PC-3 (cell line): Measurements from ENCODE around the gene SPDEF.

ENCODE experiments used
- CTCF ChIP-seq: fragments of 300-600 bp; sonication (generic); conservative IDR thresholded peaks from 2 replicates; pipeline ENCODE4 v1.5.1; 2017; ENCODE audit warnings: antibody characterized with exemption, low read depth, mild to moderate bottlenecking, low read length
- EZH2phosphoT487 ChIP-seq: fragments of 300-600 bp; sonication (generic); IDR thresholded peaks from 2 replicates; pipeline ENCODE4 v1.6.1; 2018; ENCODE audit warnings: mild to moderate bottlenecking, antibody characterized with exemption, low read length, borderline replicate concordance

- TF ChIP-seq CTCF: no peak
- no peak for TF ChIP-seq EZH2phosphoT487
Measured at GRCh38 chr6:34490390-34491090, 65.6 kb downstream of the SPDEF start.
